Activated CD4-positive, alpha-beta memory T cell treated with anti-CD3 and anti-CD28 coated beads, Interleukin-2, amount 10 ng/mL, durations not matched to agents 7 days and 5 days (primary cell): Measurements from ENCODE around the gene EFHC1. TPM values are rescaled to one million over a fixed set of nuclear protein-coding genes. Genes with fewer than 3 reads are reported as not detected.
A peak's percentile ranks its signal among the peaks of the same experiment; 100 is the strongest.

Experiments used
- CTCF ChIA-PET: fragments of 350-600 bp; sonication (Branson Sonifier 250); formaldehyde crosslinking; loops from one replicate; lab custom pipeline; 2021; ENCODE audit warnings: antibody characterized with exemption, inconsistent platforms; lab: Charles Lee
- POLR2A ChIA-PET: fragments of 350-600 bp; sonication (Branson Sonifier 250); formaldehyde crosslinking; loops from one replicate; lab custom pipeline; 2021; ENCODE audit warnings: antibody characterized with exemption; lab: Charles Lee
- DNase-seq: peaks from one replicate; pipeline ENCODE4 v3.0.0-alpha.2; 2020
- H3K27ac Mint-ChIP-seq: one replicate; pipeline ENCODE4 v1.8.0; 2021; ENCODE audit warnings: mild to moderate bottlenecking, mixed read lengths
- H3K27me3 Mint-ChIP-seq: one replicate; pipeline ENCODE4 v1.8.0; 2021; ENCODE audit warnings: mixed read lengths
- H3K36me3 Mint-ChIP-seq: one replicate; pipeline ENCODE4 v1.8.0; 2021; ENCODE audit warnings: low read depth, mixed read lengths
- H3K4me1 Mint-ChIP-seq: one replicate; pipeline ENCODE4 v1.8.0; 2021; ENCODE audit warnings: mixed read lengths
- H3K4me3 Mint-ChIP-seq: one replicate; pipeline ENCODE4 v1.8.0; 2021; ENCODE audit warnings: mild to moderate bottlenecking, mixed read lengths
- H3K9me3 Mint-ChIP-seq: one replicate; pipeline ENCODE4 v1.8.0; 2021; ENCODE audit warnings: mixed read lengths
- total RNA-seq, 2 experiments: library from RNA; stranded (reverse); gene quantifications; one replicate each; pipeline ENCODE4 v1.2.3, GENCODE V29; 2021

Gene EFHC1
- total RNA-seq, 2 experiments from 2014 or later = 1.6 to 3.4 TPM

DNA sequence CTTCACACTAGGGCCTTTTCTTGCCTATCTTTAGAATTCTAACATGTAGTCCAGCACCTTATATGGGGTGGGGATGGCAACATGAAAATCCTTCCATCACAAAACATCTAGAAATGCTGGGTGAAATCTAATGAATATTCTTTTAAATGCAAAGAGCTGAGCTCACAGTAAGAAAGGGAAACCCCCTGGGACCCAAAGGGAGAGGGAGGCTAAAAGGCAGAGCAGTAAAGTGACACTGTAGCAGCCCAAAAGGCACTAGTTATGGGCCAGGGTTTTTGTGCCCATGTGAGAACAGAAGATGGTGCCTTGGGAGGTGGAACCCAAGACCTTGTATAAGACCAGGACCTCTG is 90.0 kb downstream of the EFHC1 start:
- ChIA-PET POLR2A (no interaction called here), CTCF (no interaction called here)
- H3K9me3 Mint-ChIP-seq = no peaks in the 10 kb centered on the region
- H3K27ac Mint-ChIP-seq = no peak overlapping the region
- H3K4me3 Mint-ChIP-seq = no peak overlapping the region
- no peaks in the 10 kb centered on the region for H3K36me3 Mint-ChIP-seq
- DNase-seq = no peak
- H3K4me1 Mint-ChIP-seq = peaks cover 2% of the 10 kb centered on the region
- H3K27me3 Mint-ChIP-seq = no peaks in the 10 kb centered on the region

DNA sequence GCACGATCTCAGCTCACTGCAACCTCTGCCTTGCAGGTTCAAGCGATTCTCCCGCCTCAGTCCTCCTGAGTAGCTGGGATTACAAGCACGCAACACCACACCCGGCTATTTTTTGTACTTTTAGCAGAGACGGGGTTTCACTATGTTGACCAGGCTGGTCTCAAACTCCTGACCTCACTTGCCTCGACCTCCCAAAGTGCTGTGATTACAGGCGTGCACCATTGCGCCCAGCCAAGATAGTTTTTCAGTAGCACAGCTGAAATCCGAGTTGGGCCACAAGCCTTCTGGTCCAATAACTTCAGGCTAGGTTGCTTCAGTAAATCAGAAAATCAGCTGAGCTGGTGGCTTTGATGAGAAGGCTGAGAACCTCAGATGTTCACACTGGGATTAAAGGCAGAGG is 91.0 kb downstream of the EFHC1 start:
- ChIA-PET CTCF (no interaction called here), POLR2A (no interaction called here)
- Mint-ChIP-seq H3K9me3 (no peaks in the 10 kb centered on the region), H3K27ac (no peak overlapping the region), H3K27me3 (no peaks in the 10 kb centered on the region), H3K36me3 (no peaks in the 10 kb centered on the region), H3K4me1 (peaks cover 3% of the 10 kb centered on the region), H3K4me3 (no peak overlapping the region)
- no peak for DNase-seq

DNA sequence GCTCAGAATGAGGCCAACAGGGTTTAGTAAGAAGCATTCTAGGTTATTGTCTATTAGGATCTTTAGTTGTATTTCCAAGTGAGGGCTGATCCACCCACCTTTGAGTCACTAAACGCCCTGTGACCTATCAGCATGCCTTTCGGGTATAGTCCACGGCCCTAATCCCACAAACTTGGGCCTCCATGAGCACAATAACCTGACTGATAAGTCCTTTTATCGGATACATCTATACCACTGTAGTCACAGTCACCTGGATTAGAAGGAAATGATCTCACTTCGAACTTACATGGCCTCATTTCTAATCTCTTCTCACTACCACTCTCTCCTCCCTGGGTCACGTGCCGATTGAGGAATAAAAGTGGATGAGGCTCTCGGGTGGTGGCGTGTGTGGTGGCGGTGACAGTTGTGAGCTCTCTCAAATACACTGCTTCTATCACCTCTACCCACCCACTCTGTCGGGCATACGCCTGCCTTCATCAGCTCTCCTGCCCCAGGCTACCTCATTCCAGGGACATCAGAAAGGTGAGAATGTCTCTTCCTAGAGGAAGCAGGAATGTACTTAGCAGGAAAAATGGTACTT is 91.5 kb downstream of the EFHC1 start:
- H3K27me3 Mint-ChIP-seq = no peaks in the 10 kb centered on the region
- H3K36me3 Mint-ChIP-seq = no peaks in the 10 kb centered on the region
- peaks cover 7% of the 10 kb centered on the region for H3K4me1 Mint-ChIP-seq
- no peak overlapping the region for H3K27ac Mint-ChIP-seq
- ChIA-PET CTCF (no interaction called here), POLR2A (no interaction called here)
- H3K4me3 Mint-ChIP-seq = no peak overlapping the region
- H3K9me3 Mint-ChIP-seq = no peaks in the 10 kb centered on the region
- DNase-seq = no peak

DNA sequence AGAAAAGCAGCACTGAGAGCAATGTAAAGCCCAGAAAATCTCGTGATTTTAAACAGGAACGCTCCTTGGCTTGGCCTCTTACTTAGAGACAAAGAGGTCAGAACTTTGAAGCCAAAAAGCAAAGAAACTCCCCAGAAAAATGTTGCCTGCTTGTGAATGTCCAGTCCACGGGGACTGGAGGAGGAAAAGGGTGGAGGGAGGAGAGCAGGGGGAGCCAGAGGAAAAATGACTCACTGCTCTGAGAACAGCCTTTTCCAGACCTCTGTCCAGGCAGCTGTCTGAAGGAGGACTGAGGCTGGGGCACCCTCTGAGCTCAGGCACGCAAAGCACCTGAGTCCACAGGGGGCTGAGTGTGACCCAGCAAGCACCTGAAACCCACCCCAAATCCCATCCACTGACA is 92.1 kb downstream of the EFHC1 start:
- no peaks in the 10 kb centered on the region for H3K36me3 Mint-ChIP-seq

DNA sequence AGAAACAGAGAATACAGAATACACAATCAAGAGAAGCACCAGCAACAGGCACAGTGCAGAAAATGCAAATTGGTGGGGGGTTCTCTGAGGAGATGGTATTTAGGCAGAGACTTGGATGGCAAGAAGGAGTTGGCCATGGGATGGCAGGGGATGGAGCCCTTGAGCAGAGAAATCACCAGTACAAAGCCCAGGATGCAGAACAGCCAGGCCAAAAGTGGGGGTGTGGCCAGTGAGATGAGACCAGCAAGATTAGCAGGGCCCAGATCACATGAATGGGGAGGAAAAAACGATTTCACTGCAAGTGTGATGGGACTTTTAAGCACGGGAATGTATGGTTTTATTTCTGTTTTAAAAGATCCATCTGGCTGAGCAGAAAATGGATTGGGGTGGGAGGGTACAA is 93.3 kb downstream of the EFHC1 start:
- H3K4me3 Mint-ChIP-seq = no peak overlapping the region
- no peaks in the 10 kb centered on the region for H3K9me3 Mint-ChIP-seq
- no peaks in the 10 kb centered on the region for H3K27me3 Mint-ChIP-seq
- no peak for DNase-seq
- POLR2A ChIA-PET = no interaction called here
- H3K27ac Mint-ChIP-seq = no peak overlapping the region
- peaks cover 18% of the 10 kb centered on the region for H3K4me1 Mint-ChIP-seq
- CTCF ChIA-PET = no interaction called here
- no peaks in the 10 kb centered on the region for H3K36me3 Mint-ChIP-seq

More for the DNA sequence above, 92.1 kb downstream of the EFHC1 start:
- no peaks in the 10 kb centered on the region for H3K27me3 Mint-ChIP-seq
- H3K4me3 Mint-ChIP-seq = no peak overlapping the region
- POLR2A ChIA-PET = no interaction called here
- peaks cover 9% of the 10 kb centered on the region for H3K4me1 Mint-ChIP-seq
- no peak for DNase-seq
- no peaks in the 10 kb centered on the region for H3K9me3 Mint-ChIP-seq
- CTCF ChIA-PET = no interaction called here
- no peak overlapping the region for H3K27ac Mint-ChIP-seq

DNA sequence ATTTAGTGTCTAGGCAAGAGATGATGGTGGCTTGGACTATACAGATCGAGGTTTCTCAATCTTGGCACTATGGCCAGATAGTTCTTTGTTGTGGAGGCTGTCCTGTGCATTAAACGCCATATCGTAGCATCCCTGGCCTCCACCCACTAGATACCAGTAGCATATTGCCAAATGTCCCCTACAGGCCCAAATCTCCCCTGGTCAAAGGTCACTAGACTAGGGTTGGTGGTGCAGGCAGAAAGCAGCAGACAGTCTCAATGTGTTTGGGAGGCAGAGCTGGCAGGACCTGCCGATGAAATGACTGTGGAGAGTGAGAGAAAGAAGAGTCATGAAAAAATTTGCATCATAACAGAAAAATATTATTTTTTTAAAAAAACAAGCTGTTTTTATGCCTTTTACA is 93.8 kb downstream of the EFHC1 start:
- Mint-ChIP-seq H3K27ac (no peak overlapping the region), H3K9me3 (no peaks in the 10 kb centered on the region), H3K4me1 (peaks cover 18% of the 10 kb centered on the region), H3K27me3 (no peaks in the 10 kb centered on the region), H3K36me3 (no peaks in the 10 kb centered on the region), H3K4me3 (no peak overlapping the region)
- CTCF ChIA-PET = no interaction called here
- POLR2A ChIA-PET = no interaction called here
- DNase-seq = no peak

DNA sequence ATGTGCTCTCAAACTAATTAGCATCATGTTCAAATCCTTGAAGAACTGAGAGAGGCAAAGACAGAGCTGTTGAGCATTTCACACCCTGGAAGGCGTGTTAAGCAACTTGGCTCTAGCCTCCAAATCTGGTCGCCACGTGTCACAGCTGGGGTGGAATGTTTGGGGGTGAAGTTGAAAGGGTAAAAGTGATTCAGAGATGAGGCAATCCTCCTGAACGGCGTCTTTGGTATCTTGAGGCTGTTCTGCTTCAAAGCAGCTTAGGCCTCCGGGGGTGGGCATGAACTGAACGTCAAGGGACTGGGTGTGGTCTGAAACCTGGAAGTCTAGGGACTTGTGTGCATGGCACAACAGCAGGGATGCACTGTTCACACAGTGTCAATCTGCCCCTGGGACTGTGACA is 94.4 kb downstream of the EFHC1 start:
- Mint-ChIP-seq H3K36me3 (no peaks in the 10 kb centered on the region), H3K4me3 (no peak overlapping the region), H3K9me3 (no peaks in the 10 kb centered on the region), H3K4me1 (peaks cover 18% of the 10 kb centered on the region), H3K27me3 (no peaks in the 10 kb centered on the region), H3K27ac (no peak overlapping the region)
- no peak for DNase-seq
- ChIA-PET POLR2A (no interaction called here), CTCF (no interaction called here)

DNA sequence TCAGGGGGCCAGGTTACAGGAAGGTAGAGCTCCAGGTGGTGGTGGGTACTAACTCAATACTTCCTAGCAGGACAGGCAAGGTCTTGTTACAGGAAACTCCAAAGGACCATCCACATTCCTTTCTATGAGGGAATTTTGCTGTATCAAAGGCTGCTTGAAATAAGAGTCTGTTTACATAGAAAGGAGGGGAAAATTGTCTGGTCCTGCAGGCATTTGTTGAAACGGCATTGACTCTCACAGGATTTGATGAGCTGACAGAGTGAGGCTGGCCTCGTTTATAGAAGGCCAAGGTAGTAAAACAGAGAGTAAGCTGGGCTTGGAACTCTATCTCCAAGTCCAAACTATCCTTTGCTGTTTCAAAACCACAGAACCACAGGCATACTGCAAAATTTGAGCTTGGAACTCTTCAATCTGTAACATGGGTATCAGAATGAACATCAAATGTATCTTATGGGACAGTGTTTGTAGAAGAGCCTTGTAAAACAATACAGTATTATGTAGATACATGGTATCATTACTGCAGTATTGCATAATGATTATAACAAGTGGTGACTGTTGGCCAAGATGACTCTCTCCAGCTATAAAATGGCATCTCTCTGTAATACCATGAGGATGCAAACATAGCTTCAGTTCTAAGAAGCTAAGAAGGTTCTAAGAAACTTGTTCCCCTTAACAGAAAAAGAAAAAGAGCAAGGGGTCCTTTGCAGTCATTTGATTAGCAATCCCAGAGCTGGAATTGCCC is 95.2 kb downstream of the EFHC1 start:
- no peaks in the 10 kb centered on the region for H3K27me3 Mint-ChIP-seq
- peaks cover 18% of the 10 kb centered on the region for H3K4me1 Mint-ChIP-seq
- no peak for DNase-seq
- H3K4me3 Mint-ChIP-seq = no peak overlapping the region
- POLR2A ChIA-PET = no interaction called here
- no peaks in the 10 kb centered on the region for H3K9me3 Mint-ChIP-seq
- H3K36me3 Mint-ChIP-seq = no peaks in the 10 kb centered on the region
- CTCF ChIA-PET = no interaction called here
- H3K27ac Mint-ChIP-seq = no peak overlapping the region

DNA sequence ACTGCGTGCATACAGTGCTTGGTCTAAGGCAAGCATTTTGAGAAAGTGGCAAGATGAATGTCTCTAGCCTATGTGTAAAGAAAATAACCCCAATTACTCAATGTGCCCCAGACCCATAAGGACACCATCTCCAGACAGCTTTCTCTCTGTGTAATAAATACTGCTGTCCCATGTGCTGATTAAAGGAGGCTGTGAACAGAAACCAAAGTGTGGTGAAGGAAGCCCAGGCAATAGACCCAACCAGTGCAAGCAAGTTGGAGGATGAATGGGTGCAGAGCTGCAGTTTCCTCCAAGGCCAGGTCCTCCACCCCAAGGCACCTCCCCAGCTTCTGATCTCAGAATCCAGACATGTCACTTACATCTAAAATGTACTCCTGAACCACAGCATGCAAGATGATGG is 96.1 kb downstream of the EFHC1 start:
- peaks cover 18% of the 10 kb centered on the region for H3K4me1 Mint-ChIP-seq
- no peaks in the 10 kb centered on the region for H3K36me3 Mint-ChIP-seq
- CTCF ChIA-PET = no interaction called here
- H3K9me3 Mint-ChIP-seq = no peaks in the 10 kb centered on the region
- no peak overlapping the region for H3K4me3 Mint-ChIP-seq
- H3K27me3 Mint-ChIP-seq = no peaks in the 10 kb centered on the region
- H3K27ac Mint-ChIP-seq = no peak overlapping the region
- no peak for DNase-seq
- POLR2A ChIA-PET = no interaction called here

DNA sequence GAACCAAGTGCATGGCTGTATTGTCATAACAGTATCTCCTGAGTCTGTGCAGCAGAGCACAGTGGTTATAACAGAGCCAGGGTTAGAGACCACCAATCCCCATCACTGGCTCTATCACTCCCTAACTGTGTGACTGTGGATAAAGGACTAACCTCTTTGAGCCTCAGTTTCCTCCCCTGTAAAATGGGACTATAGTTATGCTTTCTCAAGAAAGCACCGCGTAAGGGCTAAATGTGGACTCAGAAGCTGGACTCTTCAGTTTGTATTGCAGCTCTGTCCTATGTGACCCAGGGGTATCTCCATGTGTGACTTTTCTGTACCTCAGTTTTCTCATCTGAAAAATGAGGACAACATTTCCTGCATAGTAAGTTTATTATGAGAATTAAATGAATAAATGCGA is 96.8 kb downstream of the EFHC1 start:
- no peak for DNase-seq
- no peaks in the 10 kb centered on the region for H3K9me3 Mint-ChIP-seq
- H3K27me3 Mint-ChIP-seq = no peaks in the 10 kb centered on the region
- H3K27ac Mint-ChIP-seq = no peak overlapping the region
- H3K4me3 Mint-ChIP-seq = no peak overlapping the region
- ChIA-PET CTCF (no interaction called here), POLR2A (no interaction called here)
- H3K36me3 Mint-ChIP-seq = no peaks in the 10 kb centered on the region
- H3K4me1 Mint-ChIP-seq = peaks cover 18% of the 10 kb centered on the region

DNA sequence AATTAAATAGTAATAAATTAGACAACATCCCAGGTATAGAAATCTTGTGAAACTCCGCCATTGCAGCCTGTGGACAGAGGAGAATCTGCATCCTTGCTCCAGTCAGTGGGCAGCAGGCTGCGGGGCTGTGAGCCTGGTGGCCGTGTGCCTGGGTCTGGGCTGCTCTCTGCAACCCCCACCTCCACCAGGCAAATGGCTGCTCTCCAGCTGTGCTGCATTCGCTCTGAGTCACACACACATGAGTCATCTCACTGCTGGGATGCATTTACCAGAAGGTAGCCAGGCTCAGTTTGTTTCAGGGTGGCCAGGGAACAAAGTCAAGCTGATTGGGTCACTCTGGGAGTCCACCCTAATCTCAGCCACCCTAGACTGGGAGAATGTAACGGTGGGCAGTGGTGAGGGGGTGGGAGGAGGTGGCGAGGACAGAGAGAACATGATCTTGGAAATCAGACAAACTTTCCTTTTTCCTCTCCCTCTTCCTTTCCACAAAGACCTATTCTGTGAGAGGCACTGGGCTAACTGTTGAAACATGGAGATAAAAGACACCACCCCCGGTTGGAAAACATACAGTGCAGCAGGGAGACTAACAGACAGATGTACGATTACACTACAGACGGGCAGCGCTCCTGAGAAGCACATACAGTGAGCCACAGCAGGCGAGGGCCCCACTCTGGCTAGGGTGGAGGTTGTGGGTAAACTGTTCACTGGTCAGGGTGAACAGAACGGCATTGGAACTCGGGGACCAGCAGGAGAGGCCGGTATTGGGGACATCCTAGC is 97.5 kb downstream of the EFHC1 start:
- Mint-ChIP-seq H3K36me3 (no peaks in the 10 kb centered on the region), H3K9me3 (no peaks in the 10 kb centered on the region), H3K4me3 (no peak overlapping the region), H3K27ac (no peak overlapping the region), H3K27me3 (no peaks in the 10 kb centered on the region), H3K4me1 (peaks cover 19% of the 10 kb centered on the region)
- CTCF ChIA-PET = no interaction called here
- POLR2A ChIA-PET = no interaction called here
- peak; percentile 35 for DNase-seq

DNA sequence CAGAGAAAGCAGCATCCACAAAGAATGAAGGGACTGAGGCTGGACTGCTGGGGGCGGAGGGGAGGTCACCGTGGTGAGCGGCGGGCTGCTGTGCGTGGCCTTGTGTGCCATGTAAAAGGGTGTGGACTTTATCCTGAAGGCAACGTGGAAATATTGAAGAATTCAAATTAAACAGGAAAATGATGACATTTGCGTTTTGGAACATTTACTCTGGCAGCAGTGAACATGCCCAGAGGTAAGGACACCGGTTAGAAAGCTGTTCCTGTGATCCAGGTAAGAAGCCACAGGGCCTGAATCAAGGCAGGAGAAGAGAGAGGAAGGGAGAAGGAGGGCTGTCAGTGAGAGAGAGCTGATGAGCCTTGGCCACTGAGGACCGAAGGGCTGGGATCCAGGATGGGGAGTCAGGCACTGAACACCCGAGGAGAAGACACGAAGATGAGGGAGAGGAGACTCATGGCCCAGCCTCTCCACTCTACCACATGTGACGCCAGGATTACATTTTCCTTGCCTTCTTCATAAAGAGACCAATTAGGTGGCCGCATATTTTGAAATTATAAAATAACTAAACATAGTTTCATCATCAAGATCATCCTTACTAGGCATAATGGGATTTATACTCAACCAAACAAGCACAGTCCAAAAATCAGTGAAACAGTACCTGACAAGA is 98.3 kb downstream of the EFHC1 start:
- peaks cover 23% of the 10 kb centered on the region for H3K4me1 Mint-ChIP-seq
- DNase-seq = no peak
- CTCF ChIA-PET = no interaction called here
- no peak overlapping the region for H3K4me3 Mint-ChIP-seq
- H3K27me3 Mint-ChIP-seq = no peaks in the 10 kb centered on the region
- no peak overlapping the region for H3K27ac Mint-ChIP-seq
- no peaks in the 10 kb centered on the region for H3K36me3 Mint-ChIP-seq
- POLR2A ChIA-PET = no interaction called here
- no peaks in the 10 kb centered on the region for H3K9me3 Mint-ChIP-seq

DNA sequence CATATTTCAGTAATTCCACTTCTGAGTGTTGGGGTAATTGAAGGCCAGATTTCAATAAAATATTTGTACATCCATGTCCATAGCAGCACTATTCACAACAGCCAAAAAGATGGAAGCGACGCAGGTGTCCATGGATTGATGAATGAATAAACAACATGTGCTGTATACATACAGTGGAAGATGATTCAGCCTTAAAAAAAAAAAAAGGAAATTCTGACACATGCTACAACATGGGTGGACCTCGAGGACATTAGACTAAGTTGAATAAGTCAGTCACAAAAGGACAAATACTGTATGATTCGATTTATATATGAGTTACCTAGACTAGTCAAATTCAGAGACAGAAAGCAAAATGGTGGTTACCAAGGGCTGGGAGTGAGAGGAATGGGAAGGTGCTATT is 99.5 kb downstream of the EFHC1 start:
- Mint-ChIP-seq H3K36me3 (no peaks in the 10 kb centered on the region), H3K27me3 (no peaks in the 10 kb centered on the region), H3K4me1 (peaks cover 23% of the 10 kb centered on the region), H3K4me3 (no peak overlapping the region), H3K9me3 (no peaks in the 10 kb centered on the region), H3K27ac (no peak overlapping the region)
- ChIA-PET CTCF (no interaction called here), POLR2A (no interaction called here)
- DNase-seq = no peak
